PC-3 (cell line): ENCODE measurements around the gene DMRT1. TPM values are rescaled to one million over a fixed set of nuclear protein-coding genes. Genes with fewer than 3 reads are reported as not detected.

Source experiments
- ATAC-seq: fragments of 200-7000 bp; cut with Tn5 transposase; 2 replicates; pipeline ENCODE4 v1.9.1; 2020; ENCODE audit warnings: mild to moderate bottlenecking, moderate library complexity
- BruUV-seq: library from RNA; stranded (reverse); fragments of 400-500 nt; replicated peaks from 2 replicates; lab custom pipeline; 2021; lab: Mats Ljungman, UMichigan
- CTCF ChIA-PET: fragments of 300-600 bp; sonication (Branson Sonifier 250); formaldehyde crosslinking; loops from one replicate; lab custom pipeline; 2022; ENCODE audit warnings: antibody characterized with exemption; lab: Charles Lee
- POLR2A ChIA-PET: fragments of 300-600 bp; sonication (Branson Sonifier 250); formaldehyde crosslinking; loops from one replicate; lab custom pipeline; 2022; ENCODE audit warnings: antibody characterized with exemption; ENCODE audit not compliant: unreplicated experiment; lab: Charles Lee
- DNase-seq: peaks from one replicate; pipeline ENCODE4 v3.0.0-alpha.2; 2015
- H2AFZ ChIP-seq: fragments of 300-600 bp; sonication (generic); 2 replicates; pipeline ENCODE4 v1.6.0; 2016; ENCODE audit warnings: antibody characterized with exemption, low read length
- H3F3A ChIP-seq: fragments of 300-600 bp; sonication (generic); one replicate; pipeline ENCODE4 v1.6.0; 2017; ENCODE audit warnings: antibody characterized with exemption, low read length, control low read depth, mild to moderate bottlenecking; ENCODE audit not compliant: unreplicated experiment
- H3K27ac ChIP-seq: fragments of 300-600 bp; sonication (generic); 2 replicates; pipeline ENCODE4 v1.5.1; 2016; ENCODE audit warnings: mild to moderate bottlenecking, low read length
- H3K27me3 ChIP-seq: fragments of 300-600 bp; sonication (generic); 2 replicates; pipeline ENCODE4 v1.6.1; 2016; ENCODE audit warnings: low read length, mixed read lengths
- H3K36me3 ChIP-seq: fragments of 300-600 bp; sonication (generic); 2 replicates; pipeline ENCODE4 v1.6.1; 2016; ENCODE audit warnings: low read depth, mixed run types, low read length, mixed read lengths
- H3K4me1 ChIP-seq: fragments of 300-600 bp; sonication (generic); 2 replicates; pipeline ENCODE4 v1.5.1; 2016; ENCODE audit warnings: low read length; ENCODE audit not compliant: insufficient read depth
- H3K4me2 ChIP-seq: fragments of 300-600 bp; sonication (generic); 2 replicates; pipeline ENCODE4 v1.6.0; 2016; ENCODE audit warnings: low read length
- H3K4me3 ChIP-seq: fragments of 300-600 bp; sonication (generic); 2 replicates; pipeline ENCODE4 v1.5.1; 2016; ENCODE audit warnings: mild to moderate bottlenecking, low read length, mixed read lengths
- H3K79me2 ChIP-seq: fragments of 300-600 bp; sonication (generic); 2 replicates; pipeline ENCODE4 v1.6.1; 2017; ENCODE audit warnings: low read length, mixed read lengths
- H3K9ac ChIP-seq: fragments of 300-600 bp; sonication (generic); 2 replicates; pipeline ENCODE4 v1.6.0; 2016; ENCODE audit warnings: mild to moderate bottlenecking, low read length
- H3K9me2 ChIP-seq: fragments of 300-600 bp; sonication (generic); replicated peaks from 2 replicates; pipeline ENCODE4 v1.6.1; 2016; ENCODE audit warnings: mixed run types, low read length, mixed read lengths
- H3K9me3 ChIP-seq: fragments of 300-600 bp; sonication (generic); 2 replicates; pipeline ENCODE4 v1.6.1; 2016; ENCODE audit warnings: low read length, mixed read lengths
- H4K20me1 ChIP-seq: fragments of 300-600 bp; sonication (generic); 2 replicates; pipeline ENCODE4 v1.6.1; 2016; ENCODE audit warnings: low read length, mixed read lengths
- CTCF ChIP-seq: fragments of 300-600 bp; sonication (generic); conservative IDR thresholded peaks from 2 replicates; pipeline ENCODE4 v1.5.1; 2017; ENCODE audit warnings: antibody characterized with exemption, low read depth, mild to moderate bottlenecking, low read length
- EZH2 ChIP-seq: fragments of 300-600 bp; sonication (generic); IDR thresholded peaks from one replicate; pipeline ENCODE4 v1.6.1; 2017; ENCODE audit warnings: antibody characterized with exemption, mild to moderate bottlenecking, low read length; ENCODE audit not compliant: unreplicated experiment
- EZH2phosphoT487 ChIP-seq: fragments of 300-600 bp; sonication (generic); IDR thresholded peaks from 2 replicates; pipeline ENCODE4 v1.6.1; 2018; ENCODE audit warnings: mild to moderate bottlenecking, antibody characterized with exemption, low read length, borderline replicate concordance
- intact Hi-C: fragments of 100-400 bp; cut with micrococcal nuclease; formaldehyde crosslinking; loops from 2 replicates; pipeline ENCODE4 v1.9.0; 2023
- total RNA-seq: library from RNA; depleted of rRNA; stranded (reverse); fragments of >200 nt; gene quantifications from 2 replicates; pipeline ENCODE4 v1.2.3, GENCODE V29; 2014

Gene DMRT1
- total RNA-seq, 1 experiment from 2014 or later, result 0.04 TPM

DNA sequence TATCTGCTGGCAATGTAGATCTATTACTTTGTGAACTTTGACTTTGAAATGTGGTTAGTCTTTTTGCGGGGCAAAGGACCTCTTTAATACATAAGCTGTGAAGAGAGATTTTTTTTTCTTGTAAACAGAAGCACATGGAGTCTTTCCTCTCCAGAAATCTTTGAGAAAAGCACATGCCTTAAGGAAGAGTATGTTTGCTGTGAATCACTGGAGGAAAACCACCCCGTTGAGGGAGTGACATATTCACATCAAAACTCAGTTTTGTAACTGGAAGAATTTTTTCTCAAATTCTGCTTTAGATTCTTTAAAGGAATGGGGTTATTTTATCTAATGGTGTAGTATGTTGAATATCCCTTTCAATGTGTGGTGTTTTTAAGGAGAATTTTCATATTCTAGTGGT lies 138.5 kb downstream of the DMRT1 start:
- Histone ChIP-seq H3K4me3 (no peak overlapping the region), H3K9ac (no peak overlapping the region), H3F3A (no peaks in the 10 kb centered on the region), H2AFZ (no peak overlapping the region), H3K9me3 (no peaks in the 10 kb centered on the region), H3K27me3 (peaks cover 65% of the 10 kb centered on the region), H4K20me1 (no peaks in the 10 kb centered on the region), H3K36me3 (no peaks in the 10 kb centered on the region), H3K4me2 (no peak overlapping the region), H3K9me2 (no peaks in the 10 kb centered on the region), H3K27ac (no peak overlapping the region), H3K4me1 (no peaks in the 10 kb centered on the region), H3K79me2 (no peaks in the 10 kb centered on the region)
- POLR2A ChIA-PET, result no interaction called here
- DNase-seq, result no peak
- CTCF ChIA-PET, result no interaction called here
- no peak for TF ChIP-seq EZH2phosphoT487
- no peak for TF ChIP-seq EZH2
- no peak for TF ChIP-seq CTCF
- no TSS peak for BruUV-seq
- no peak for ATAC-seq
- intact Hi-C loops, result no loop called here

GRCh38 chr9:980640-981039 lies 139.1 kb downstream of the DMRT1 start:
- no peak for TF ChIP-seq EZH2phosphoT487
- no peak for TF ChIP-seq CTCF
- TF ChIP-seq EZH2, result no peak
- POLR2A ChIA-PET, result no interaction called here
- no TSS peak for BruUV-seq
- CTCF ChIA-PET, result no interaction called here
- Histone ChIP-seq H3K4me1 (no peaks in the 10 kb centered on the region), H3K9me3 (no peaks in the 10 kb centered on the region), H3K9ac (no peak overlapping the region), H3K36me3 (no peaks in the 10 kb centered on the region), H3K9me2 (no peaks in the 10 kb centered on the region), H3K27ac (no peak overlapping the region), H3K4me3 (no peak overlapping the region), H4K20me1 (no peaks in the 10 kb centered on the region), H3K79me2 (no peaks in the 10 kb centered on the region), H3K27me3 (peaks cover 63% of the 10 kb centered on the region), H2AFZ (no peak overlapping the region), H3F3A (no peaks in the 10 kb centered on the region), H3K4me2 (no peak overlapping the region)
- ATAC-seq (no peak), DNase-seq (no peak)
- intact Hi-C loops, result no loop called here

DNA sequence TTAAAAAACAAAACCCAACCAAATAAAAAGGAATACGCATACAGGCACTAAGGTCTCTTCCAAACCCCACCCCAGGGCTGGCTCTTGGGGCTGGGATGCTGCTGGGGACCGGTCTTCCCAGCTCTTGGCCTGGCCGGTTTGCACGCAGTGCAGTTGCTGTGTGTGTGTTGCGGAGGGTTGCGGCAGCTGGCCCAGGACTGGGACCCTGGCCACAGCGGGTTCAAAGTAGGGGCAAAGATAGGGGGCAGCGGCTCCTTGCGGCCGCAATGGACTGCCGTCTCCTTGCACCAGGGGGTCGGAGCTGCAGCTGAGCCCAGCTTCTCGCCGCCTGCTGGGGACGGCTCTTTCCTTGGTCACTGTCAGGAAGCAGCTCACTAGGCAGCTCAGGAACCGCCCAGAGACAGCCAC lies 140.0 kb downstream of the DMRT1 start:
- Histone ChIP-seq H3K4me1 (no peaks in the 10 kb centered on the region), H3K9me3 (no peaks in the 10 kb centered on the region), H3K9ac (no peak overlapping the region), H3F3A (no peaks in the 10 kb centered on the region), H3K4me2 (no peak overlapping the region), H2AFZ (no peak overlapping the region), H3K27ac (no peak overlapping the region), H3K4me3 (no peak overlapping the region), H3K27me3 (peaks cover 62% of the 10 kb centered on the region), H3K36me3 (no peaks in the 10 kb centered on the region), H3K9me2 (no peaks in the 10 kb centered on the region), H4K20me1 (no peaks in the 10 kb centered on the region), H3K79me2 (no peaks in the 10 kb centered on the region)
- ChIA-PET POLR2A (no interaction called here), CTCF (no interaction called here)
- intact Hi-C loops, result no loop called here
- DNase-seq (no peak), ATAC-seq (no peak; the same call in 1 of the 2 replicates)
- TF ChIP-seq EZH2phosphoT487, result no peak
- TF ChIP-seq CTCF, result no peak
- TF ChIP-seq EZH2, result no peak
- no TSS peak for BruUV-seq
